NCI-H187 treated with DMSO at 0.1 percent for 48 hours (cell line): ENCODE results near the gene THADA.
"Not testable (repeated sequence)": the region's sequence is repeated elsewhere in the genome, so short reads cannot be mapped to it uniquely, and the experiment has no call there.

Experiments used
- DNase-seq: peaks from one replicate; lab custom pipeline; 2025; lab: John Stamatoyannopoulos, UW

Gene THADA

GRCh38 chr2:43387092-43388062 is 208.5 kb downstream of the THADA start:
- no peak for DNase-seq

- DNase-seq = not testable (repeated sequence)
Measured at GRCh38 chr2:43386679-43387078, 209.2 kb downstream of the THADA start.

DNA sequence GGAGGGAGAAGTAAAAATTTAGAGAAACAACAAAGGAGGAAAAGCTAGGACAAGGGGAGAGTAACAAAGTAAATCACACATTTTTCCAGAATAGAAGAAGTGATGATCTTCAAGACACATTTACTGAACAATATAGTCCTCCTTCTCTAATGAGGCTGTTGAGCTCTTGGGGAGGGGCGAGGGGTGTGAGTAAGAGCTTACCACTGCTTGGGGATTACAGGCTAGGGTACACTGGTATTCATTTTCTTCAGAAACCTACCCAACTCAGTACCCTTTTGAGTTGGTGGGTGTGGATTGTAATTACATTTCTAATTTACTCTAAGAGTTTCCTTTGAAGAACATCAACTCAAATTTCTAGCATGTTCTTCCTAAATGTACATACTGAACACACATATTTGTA is 211.7 kb downstream of the THADA start:
- DNase-seq = no peak

DNA sequence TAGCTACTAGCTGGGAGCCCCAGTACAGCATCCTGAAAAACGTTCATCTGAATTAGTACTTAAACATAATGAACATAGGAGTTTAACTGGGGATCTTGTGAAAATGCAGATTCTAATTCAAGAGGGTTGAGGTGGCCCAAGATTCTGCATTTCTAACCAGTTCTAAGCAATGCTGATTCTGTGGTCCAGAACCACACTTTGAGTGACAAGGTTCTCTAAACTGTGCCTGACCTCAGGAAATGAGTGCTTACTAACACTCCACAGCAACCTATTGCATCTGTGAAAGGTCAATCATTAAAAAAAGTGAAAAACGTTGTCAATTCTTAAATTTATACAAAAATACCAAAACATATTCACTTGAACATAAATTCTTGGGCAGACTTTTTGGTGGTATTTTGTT is 212.3 kb downstream of the THADA start:
- DNase-seq = no peak

DNA sequence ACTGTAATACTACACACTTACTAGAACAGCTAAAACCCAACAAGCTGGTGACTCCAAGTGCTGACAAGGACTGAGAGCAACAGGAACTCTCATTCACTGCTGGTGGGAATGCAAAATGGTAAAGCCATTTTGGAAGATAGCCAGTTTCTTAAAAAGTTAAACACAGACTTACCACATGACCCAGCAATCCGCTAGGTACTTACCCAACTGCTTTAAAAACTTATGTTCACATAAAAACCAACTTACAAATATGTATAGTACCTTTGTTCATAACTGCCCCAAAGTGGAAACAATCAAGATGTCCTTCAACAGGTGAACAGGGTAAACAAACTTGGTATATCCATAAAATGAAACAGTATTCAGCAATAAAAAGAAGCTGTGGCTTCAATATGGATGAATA is 216.3 kb downstream of the THADA start:
- DNase-seq = no peak

DNA sequence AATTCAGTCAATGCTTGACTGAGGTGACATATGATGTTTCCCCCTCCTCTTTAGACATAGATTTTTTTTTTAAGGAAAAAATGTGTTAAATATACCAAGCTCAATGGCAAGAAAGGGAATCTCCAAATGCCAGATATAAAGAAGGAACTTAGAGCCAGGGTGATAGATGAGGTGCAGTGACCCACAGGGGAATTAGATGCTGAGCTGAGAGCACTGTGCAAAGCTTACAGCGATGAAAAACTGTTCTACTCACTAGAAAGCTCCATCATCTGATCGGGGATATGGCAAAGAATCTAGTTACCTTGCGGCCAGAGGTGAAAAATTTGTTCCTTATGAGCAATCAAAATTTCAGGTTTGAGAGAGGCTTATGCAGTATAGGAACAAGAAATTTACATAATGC is 218.5 kb downstream of the THADA start:
- DNase-seq = no peak

DNA sequence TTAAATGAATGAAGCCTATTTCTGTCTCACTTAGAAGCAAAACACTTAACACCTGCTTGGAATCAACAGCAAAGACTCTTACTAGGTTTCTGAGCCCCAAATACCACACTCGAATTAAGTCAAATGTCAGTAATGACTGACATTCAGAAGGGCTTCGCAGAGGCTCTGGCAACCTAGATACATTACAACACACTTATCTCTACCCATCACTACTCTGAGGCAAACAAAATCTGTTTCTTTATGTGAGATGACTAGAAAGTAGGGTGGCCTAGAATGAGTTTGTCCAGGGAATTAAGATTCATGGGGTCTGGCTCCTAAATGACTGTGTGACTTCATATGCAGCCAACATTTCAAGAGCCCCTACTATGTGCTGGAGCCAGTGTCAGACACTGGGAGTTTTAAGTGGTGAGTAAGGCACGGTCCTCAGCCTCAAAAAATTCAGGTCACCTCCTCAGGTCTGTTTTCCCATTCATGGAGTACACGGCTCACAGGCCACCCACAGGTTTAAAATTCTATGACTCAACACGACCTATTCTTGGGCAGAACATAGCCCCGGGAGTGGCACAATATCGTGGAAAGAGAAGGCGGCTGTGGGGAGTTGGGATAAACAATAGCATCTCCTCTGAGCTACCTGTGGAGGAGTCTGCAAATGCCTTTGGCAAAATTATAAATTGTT is 219.2 kb downstream of the THADA start:
- no peak for DNase-seq

GRCh38 chr2:43375746-43376522 is 219.9 kb downstream of the THADA start:
- no peak for DNase-seq

DNA sequence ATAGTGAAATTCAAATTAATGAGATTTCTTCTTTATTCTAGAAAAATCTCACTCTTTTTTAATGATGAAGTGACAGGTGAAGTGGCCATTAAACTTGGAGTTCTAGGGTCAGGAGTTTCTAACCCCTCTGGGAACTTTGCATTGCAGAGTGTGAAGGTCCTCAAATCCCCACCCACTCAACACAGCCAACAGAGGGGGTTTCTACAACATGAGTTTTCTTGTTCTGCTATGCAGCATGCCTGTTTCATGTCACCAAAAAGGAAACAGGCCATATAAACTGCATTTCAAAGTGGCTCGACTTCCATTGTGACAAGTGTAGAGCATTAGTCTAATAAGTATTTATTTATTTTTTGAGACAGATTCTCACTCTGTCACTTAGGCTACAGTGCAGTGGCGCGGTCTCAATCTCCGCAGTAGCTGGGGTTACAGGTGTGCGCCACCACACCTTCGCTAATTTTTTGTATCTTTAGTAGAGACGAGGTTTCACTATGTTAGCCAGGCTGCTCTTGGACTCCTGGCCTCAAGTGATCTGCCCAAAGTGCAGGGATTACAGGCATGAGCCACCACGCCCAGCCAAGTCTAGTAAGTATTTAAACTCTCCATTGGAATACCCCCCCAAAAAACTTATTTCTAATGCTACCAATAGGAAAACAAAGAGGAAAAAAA is 223.3 kb downstream of the THADA start:
- no peak for DNase-seq

DNA sequence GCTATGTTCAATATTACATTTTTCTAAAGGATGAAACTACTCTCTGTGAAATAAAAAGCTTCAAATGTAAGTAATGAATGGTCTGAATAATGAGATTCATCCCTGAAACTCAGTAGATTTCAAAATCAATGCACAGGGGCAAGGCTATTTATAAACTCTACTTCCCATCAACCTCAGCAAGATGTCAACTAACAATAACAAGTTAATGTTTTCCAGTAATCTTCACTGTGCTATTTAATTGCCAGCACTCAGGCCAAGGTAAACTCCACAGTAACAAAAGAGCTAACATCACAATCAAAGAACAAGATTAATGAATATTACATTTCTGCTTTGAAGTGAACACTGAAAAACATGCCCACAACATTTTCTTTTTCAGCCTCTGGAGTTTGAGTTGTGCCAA is 225.1 kb downstream of the THADA start:
- DNase-seq = no peak

DNA sequence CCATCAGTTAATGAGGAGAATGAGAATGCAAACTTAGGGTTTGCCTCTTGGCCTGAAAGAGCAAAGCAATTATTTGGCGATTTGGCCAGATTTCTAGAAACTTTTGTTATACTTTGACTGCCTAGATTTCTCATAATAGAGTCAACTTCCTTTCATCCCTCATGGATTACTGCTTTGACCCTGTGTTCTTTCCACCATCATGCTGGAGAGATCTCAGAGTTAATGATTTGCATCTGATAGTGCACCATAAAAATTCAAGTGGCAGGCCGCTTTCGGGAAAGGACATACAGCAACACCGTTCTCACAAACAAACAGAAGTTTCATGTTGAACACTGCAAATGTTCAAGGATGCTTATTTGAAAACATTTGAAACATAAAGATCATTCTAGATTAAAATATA is 225.7 kb downstream of the THADA start:
- DNase-seq = no peak

GRCh38 chr2:43368483-43369385 is 227.1 kb downstream of the THADA start:
- DNase-seq = no peak

GRCh38 chr2:43367012-43367782 is 228.6 kb downstream of the THADA start:
- DNase-seq = no peak

DNA sequence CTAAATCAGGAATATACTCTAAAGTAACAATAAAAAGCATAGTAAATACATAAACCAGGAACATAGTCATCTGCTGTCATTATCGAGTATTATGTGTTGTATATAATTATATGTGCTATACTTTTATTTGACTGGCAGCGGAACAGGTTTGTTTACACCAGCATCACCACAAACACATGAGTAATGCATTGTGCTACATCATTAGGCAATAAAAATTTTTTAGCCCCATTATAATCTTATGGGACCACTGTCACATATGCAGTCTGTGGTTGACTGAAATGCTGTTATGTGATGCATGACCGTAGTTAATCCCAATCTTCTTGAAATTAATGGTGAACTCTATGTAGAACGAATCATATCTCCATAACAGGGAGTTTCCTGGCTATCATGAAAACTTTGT is 232.7 kb downstream of the THADA start:
- no peak for DNase-seq

DNA sequence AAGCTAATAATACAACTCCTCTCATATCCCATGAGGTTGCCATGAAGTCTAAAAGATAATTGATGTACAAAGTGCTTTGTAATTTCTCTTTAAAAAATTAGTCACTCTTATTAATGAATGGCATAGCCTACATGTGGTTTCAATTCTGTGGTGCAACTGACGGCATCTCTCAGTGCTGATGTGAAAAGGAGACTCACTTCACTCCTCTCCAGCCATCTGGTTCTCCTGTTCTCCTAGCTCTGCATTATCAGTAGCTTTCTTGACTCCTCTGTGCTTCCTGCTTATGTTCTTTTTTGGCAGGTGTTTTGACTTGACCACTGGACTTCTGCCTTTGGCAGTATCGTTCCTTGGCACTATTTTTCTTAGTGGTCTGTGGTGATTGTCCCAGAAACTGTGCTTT is 234.6 kb downstream of the THADA start:
- DNase-seq = no peak

- DNase-seq = no peak
Measured at GRCh38 chr2:43360137-43360536, 235.7 kb downstream of the THADA start.

- DNase-seq = no peak
Measured at GRCh38 chr2:43358410-43359201, 237.2 kb downstream of the THADA start.

- no peak for DNase-seq
Measured at GRCh38 chr2:43356774-43357173, 239.1 kb downstream of the THADA start.

GRCh38 chr2:43355399-43355798 is 240.4 kb downstream of the THADA start:
- no peak for DNase-seq
